Inferior parietal cortex (tissue), 1 donor: ENCODE data around the gene GH1.
"Not testable (repeated sequence)": the region's sequence is repeated elsewhere in the genome, so short reads cannot be mapped to it uniquely, and the experiment has no call there.

Experiments
- DNase-seq: peaks from one replicate; pipeline ENCODE4 v3.0.0-alpha.2; 2016; ENCODE audit errors: extremely low spot score

Gene GH1

DNA sequence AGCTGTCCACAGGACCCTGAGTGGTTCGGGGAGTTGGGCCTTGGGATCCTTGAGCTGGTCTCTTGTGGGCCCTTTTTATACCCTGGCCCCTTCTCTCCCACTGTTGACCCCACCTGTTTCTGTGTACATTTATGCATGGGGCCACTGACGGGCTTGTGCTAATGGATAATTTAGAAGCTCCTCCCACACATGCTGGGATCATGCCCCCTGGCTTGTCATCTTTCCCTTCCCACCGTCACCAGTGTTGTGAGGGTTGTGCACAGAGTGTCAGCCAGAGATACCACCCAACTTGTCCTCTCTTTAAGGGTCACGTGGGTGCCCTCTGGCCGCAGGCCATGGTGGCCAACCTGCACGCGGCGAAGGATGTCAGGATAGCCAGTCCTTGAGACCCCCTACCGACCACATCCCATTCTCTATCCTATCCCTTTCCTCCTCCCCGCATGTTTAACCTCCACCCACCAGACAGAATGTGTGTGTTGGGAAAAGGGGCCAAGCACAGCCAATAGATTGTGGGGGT lies at the start of gene GH1:
Gene GH1, minus strand, starts transcription at position 51 of the 517 bp plus-strand sequence. CDS start 63 bp downstream, outside the sequence.
- DNase-seq = not testable (repeated sequence)

- DNase-seq = no peak
These were observed 49.3 kb upstream of the GH1 start for GRCh38 chr17:63967953-63968352.

DNA sequence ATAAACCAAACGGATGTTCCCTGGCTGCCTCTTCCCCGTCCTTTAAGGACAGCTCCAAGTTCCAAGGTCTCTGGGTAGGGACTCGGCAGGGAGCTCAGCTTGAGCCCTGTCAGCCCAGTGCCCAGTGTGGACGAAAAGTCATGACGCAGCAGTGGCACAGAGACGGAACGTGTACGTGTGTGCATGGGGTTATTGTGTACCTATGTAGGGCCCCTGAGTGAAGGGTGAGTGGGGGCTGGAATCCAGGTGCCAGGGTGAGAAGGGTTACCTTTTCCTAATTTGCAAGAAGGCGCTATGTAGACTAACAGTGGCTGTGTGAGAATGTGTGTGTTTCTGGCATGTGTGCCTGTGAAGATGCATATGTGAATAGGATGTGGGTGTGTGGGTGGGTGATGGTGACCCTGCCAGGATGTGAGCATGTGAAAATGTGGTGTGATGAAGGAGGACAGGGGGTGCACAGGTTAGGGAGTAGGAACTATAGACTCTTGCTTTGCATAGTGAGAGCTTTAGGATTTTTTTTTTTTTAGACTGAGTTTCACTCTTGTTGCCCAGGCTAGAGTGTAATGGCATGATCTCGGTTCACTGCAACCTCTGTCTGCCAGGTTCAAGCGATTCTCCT lies 48.1 kb upstream of the GH1 start:
- no peak for DNase-seq

GRCh38 chr17:63963123-63963522 lies 44.5 kb upstream of the GH1 start:
- no peak for DNase-seq

- DNase-seq = no peak
These were observed 43.7 kb upstream of the GH1 start for GRCh38 chr17:63962298-63962744.

DNA sequence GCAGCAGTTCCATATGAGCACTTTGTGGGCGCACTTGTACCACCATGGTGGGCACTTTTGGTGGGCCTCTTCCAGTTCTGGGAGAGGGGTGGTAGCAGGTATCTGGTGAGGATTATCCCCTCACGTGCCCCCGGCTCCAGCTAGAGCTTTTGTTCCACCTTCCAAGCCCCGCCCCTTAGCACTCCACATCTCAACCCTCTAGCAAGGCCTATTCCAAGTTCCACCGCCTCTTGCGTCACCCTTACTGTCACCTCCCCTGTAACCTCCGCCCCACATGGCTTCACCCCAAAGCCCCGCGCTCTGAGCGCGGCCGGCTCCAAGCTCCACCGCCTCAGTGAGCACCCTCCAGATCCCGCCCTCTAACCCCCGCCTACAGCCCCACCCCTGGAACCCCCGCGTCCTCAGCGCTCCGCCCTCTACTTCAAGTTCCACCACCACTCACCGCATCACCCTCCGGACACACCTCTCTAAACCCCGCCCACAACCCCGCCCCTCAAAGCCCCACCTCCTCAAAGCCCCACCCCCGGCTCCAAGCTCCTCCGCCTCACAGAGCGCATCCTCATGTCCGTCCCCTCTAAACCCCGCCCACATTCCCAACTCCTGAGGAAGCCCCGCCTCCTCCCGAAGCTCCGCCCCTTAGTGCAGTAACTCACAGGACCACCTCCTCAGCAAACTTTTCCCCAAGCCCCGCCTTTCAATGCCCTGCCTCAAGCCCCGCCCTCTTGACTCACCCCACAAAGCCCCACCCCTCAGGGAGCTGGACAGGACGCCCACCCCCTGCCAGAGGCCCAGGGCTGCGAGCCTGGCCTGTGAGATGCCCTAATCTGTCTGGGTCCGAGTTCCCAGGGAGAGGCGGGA lies 42.9 kb upstream of the GH1 start:
- no peak for DNase-seq

GRCh38 chr17:63960430-63960829 lies 41.8 kb upstream of the GH1 start:
- DNase-seq = no peak

DNA sequence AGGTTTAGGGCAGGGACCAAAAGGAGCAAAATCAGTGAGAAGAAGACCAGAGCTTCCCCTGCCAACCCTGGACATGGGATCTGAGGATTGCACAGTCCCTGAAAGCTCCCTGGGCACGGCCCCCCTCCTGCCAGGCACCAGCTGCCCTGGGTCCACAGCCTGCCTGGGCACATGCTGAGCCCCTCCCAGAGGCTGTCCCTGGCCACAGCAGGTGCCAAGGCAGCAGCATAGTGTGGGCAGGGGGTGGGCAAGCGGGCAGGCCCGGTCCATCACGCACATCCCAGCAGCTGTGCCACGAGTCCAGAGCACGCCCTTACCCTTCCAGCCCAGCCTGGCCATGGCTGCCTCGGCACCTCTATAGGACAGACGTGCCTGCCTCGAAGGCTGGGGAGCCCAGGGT lies 41.4 kb upstream of the GH1 start:
- no peak for DNase-seq

DNA sequence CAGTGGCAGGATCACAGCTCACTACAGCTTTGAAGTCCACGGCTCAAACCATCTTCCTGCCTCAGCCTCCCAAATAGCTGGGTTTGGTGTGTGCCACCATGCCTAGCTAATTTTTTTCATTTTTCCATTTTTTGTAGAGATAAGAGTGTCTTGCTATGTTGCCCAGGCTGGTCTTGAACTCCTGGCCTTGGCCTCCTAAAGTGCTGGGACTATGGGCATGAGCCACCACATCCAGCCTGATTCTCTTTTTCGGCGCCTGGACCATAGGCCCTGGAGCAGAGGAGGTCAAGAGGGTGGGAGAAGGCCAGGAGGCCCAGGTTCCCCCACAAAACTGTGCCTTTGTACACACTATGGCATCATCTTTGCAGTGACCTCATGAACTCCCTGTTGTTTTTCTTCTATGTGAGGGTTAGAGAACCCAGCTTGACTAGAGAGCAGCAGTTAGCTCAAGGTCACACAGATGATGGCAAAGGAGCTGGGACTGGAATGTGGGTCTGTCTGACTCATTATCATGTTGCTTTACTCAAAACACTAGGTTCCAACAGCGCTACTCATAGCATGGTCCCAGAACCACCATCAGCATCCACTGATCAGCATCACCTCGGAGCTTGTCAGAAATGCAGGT lies 37.8 kb upstream of the GH1 start:
- DNase-seq = no peak

- DNase-seq = no peak
These were observed 37.2 kb upstream of the GH1 start for GRCh38 chr17:63955791-63956190.

DNA sequence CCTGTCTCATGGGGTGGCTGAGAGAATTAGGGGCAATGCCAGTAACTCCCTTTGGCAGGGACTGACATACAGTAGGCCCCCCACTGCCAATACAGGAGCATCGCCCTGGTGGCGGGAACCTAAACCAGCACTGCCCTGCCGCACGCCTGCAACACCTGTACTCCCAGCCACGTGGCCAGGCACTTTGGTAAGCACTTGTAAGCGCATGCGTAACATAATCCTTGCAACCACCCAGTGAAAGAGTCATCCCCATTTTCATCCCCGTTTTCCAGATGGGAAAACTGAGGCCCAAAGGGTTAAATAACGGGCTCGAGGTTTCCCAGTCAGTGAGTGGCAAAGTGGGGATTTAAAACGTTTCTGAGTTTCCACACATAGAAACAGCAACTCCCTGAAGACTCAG lies 36.6 kb upstream of the GH1 start:
- DNase-seq = no peak

DNA sequence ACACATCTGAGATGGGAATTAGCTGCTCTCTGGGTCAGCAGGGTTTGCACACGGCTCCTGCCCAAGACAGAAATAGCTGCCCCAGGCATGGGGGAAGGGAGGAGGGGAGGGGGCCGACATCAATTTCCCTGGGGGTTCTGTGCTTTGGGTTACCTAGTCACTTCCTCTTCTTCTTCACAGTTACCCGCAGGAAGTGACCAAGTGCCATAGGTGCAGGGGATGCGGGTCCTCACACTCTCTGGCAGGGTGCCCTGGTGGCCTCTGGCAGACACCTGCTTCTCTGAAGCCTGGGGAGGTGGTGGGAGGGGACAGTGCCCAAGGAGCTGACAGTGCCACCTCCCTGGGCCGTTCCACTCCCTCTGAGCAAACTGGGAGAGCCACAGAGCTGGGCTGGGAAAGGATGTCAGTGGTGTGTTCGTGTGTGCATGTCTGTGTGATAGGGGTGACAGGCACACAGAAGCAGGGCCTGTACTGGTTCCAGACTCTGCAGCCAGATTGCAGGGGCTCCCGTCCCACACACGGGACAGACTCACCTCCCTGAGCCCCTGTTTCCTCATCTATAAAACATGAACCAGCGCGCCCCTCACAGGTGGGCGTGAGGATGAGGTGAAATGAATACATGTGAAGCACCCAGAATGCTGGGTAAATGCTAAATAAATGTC lies 35.9 kb upstream of the GH1 start:
- DNase-seq = no peak

DNA sequence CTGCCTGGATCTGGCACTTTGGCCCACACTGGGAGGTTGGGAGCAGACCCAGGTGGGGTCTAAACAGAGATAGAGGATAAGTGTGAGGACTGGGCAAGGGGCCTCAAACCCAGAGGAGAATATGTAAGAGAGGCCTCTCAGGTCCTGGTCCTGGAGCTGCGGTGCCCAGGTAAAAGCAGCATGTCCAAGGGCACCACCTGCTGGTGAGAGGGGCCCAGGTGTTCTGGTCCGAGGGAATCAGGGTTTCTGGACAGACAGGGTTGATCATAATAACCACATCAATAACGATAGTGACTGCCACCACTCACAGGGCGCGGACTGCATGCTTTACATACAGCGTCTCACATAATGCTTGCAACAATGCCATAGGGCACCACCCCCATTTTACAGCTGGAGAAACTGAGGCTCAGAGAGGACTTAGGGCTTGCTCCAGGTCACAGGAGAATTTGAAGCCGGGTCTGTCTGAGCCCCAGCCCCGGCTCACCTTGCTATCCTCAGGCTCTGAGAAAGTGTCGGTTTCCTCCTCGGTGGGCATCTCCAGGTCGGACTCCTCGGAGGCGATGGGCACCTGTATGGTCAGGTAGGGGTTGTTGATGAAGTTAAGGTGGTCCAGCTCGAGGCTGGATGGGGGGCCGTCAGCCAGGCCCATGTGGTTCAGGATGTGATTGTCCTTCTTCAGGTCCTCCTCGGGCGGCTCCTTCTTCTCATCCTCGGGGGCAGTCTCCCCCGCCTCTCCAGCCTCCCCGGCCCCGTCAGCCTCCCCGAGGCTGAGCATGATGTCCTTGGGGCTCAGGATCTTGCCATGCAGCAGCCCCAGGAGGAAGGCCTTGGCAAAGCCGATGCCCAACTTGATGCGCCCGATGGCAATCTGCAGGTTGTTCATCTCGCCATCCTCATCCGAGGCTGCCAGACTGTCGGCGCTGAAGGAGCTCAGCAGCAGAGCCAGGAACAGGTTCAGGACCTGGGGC lies 32.6 kb upstream of the GH1 start:
- DNase-seq = no peak

GRCh38 chr17:63949576-63950250 lies 31.1 kb upstream of the GH1 start:
- no peak for DNase-seq

DNA sequence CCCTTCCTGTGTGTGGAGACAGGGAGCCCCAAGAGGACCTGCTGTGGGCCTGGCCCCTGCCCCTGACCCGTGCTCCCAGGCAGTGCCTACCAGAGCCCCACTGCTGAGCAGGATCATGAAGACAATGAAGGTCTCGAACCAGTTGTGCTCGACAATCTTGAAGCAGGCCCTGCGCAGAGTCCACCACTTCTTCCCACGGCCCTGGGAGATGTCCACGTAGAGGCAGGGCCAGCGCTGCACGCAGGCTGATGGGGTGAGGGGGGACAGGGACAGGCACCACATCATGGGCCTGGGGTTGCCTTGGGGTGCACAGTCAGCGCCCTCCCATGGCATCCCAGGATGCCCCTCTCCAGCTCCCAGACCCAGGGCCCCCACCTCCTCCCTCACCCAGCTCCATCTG lies 29.9 kb upstream of the GH1 start:
- no peak for DNase-seq

GRCh38 chr17:63947711-63948330 lies 29.2 kb upstream of the GH1 start:
- no peak for DNase-seq

DNA sequence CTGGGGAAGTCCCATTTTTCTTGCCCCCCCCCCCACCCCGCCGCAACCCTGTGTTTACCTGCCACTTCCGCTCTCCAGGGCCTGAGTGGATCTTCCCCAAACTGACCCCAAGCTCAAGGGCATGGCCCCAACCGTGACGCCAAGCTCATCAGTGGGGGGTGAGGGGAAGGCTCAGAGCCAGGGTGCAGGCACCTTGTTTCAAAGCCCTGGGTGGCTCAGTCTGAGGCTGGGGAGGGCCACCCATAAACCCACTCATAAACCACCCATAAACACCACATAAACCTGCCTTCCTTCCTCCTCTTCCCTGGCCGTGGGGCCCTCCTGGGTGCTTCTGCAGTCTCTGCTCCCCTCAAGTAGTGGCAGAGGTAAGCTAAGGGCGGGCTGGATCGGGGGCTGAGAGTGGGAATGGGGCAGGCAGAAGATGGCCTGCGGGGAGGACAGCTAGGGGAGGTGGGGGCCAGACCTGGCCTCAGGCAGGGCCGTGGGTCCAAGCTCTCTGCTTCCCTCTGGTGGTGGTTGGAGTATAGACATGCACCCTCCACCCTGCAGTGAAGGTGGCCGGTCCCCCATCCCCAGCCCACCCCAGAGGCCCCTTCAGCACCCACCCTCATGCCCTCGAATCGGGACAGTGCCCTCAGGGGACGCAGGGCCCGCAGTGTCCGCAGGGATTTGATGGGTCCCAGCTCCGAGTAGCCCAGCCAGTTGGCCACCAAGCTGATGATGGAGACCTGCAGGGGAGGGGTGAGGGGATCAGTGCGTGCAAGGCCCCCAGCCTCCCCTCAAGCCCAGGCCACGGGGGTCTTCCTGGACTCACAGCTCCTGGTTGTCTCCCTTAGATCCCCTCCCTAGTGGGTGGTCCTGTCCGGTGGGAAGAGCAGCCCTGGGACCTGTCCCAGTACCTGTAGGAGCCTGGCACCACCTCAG lies 28.1 kb upstream of the GH1 start:
- DNase-seq = peak; percentile 13

DNA sequence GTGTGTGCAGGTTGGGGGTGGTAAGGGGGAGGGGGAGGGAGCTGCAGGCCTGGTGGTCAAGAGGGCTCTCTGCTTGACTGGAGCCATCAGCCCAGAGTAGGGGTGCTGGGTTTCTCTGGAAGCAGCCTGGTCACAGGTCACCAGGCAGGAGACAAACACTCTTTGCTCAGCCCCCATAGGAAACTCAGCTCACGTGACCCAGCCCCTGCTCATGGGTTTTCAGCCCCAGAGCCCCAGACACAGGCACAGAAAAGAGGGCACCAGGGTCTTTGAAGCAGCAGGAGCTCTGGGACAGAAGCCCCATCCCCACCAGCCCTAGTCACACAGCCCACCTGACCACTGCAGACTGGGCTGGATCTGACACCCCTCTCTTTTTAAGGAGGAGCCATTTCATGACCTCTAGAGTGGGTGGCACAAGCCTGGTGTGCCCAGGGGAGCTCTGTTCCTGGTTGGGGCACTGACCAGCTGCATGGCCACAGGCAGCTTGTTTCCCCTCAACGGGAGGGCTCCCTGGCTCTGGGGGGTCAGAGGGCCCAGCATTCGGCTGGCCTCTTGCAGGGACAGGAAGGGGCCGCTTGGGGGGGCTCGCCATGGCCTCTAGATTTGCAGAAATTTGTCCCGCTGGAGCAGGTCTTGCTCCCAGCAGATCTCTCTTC lies 27.3 kb upstream of the GH1 start:
- DNase-seq = no peak
